NCI-H2107 (cell line): ENCODE data around the gene NEDD4L.
"Not testable (repeated sequence)": the region's sequence is repeated elsewhere in the genome, so short reads cannot be mapped to it uniquely, and the experiment has no call there.

ENCODE experiments used
- DNase-seq: peaks from one replicate; lab custom pipeline; 2025; lab: John Stamatoyannopoulos, UW

The NEDD4L gene

DNA sequence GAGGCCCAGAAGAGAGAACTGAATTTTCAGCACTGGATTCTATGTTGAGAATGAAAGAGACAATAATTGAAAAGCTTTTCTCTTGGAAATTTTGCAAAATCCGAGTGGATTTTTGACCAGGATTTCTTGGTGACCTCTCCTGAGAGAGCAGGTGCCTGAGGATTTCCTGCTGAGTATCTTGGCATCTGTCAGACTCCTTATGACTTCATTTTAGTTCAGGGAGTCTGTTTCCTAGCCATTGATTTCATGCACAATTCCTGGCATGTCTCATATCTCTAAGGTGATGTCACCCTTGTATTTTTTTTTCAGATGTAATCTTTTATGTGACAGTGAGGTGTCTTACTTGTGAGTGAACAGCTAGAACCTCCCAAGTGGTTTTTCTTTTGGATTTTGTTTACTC, 195.9 kb downstream of the NEDD4L start:
- DNase-seq = no peak

DNA sequence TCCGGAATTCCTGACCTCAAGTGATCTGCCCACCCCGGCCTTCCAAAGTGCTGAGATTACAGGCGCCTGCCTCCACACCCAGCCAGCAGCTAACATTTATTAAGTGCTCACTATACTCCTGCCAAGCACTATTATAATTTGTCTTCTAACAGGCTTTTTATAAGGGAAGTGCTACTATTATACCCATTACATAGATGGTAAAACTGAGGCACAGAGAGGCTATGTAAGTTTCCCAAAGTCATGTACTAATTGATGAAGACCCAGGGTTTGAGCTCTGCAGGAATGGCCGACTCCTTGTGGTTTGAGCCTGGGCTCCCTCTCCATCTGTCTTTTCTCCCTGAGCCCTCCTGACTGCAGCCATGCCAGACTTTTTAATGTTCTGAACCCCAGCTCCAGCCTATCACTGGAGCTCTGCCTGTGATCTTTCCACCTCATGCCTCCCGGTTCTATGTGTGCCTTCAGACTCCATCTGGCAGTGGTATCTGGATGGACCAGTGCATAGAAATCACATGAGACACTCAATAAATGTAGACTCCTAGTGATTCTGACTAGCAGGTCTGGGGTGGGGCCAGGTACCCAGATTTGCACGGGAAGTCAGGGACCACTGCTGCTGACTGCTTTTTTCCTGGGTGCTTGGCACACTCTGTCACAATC, 197.1 kb downstream of the NEDD4L start:
- no peak for DNase-seq

DNA sequence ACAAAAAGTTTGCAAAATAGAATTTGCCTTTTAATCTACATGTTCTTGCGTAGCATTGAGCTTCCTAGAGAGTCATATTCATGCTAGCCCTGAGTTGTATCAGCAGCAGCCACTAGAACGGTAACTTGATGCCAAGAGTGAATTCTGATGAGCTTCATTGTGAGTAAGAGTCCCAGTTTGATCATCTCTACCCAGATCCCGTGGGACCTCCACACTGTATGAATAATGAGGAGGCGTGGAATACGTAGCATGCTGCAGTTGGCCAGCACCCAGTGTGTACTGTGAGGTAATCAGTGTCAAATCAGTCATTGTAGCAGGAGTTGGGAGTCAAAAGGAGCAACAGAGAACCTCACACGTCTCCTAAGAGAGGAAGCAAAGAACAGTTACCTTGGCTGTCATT, 197.9 kb downstream of the NEDD4L start:
- DNase-seq = peak; percentile 95

DNA sequence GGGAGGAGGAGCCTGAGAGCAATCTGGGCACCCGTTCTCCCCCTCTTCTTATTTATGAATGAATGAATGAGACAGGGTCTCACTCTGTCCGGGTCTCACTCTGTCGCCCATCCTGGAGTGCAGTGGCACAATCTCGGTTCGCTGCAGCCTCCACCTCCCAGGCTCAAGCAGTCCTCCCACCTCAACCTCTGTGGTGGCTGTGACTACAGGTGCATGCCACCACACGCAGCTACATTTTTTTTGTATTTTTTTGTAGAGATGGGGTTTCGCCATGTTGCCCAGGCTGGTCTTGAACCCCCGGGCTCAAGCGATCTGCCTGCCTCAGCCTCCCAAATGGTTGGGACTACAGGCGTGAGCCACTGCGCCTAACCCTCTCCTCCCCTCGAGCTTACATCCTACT, 198.4 kb downstream of the NEDD4L start:
- DNase-seq = no peak

DNA sequence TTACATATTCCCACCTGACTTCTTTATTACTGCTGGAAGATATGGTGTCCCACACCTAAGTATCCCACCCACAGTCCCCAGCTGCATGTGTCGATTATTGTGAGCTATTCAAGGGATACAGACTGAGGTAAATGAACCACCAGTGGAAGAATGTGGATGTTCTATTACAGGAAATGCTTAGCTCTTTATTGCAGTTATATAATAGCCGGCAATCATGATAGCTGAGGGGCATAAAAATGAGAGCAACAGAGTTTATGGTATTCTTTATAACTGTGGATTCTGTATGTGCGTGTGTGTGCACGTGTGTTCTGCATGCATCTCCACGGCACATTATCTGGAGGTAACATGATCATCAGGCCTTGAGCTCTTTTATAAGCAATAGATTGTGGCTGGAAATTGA, 198.9 kb downstream of the NEDD4L start:
- no peak for DNase-seq

DNA sequence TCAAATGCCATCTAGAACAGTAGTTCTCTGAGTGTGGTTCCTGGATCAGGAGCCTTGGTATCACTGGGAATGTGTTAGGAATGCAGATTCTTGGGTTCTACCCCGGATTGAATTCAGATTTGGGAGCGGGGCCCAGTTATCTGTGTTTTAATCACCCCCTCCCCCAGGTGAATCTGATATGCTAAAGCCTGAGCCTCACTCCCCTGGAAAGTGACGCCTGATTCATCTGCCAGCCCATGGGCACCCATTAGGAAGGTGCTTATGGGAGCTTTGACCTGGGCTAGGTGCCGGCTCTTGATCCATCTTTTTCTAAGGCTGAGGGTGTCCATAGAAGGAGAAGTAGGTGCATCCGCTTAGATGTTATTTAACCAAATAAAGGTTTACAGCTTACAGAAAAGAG, 199.4 kb downstream of the NEDD4L start:
- DNase-seq = no peak

DNA sequence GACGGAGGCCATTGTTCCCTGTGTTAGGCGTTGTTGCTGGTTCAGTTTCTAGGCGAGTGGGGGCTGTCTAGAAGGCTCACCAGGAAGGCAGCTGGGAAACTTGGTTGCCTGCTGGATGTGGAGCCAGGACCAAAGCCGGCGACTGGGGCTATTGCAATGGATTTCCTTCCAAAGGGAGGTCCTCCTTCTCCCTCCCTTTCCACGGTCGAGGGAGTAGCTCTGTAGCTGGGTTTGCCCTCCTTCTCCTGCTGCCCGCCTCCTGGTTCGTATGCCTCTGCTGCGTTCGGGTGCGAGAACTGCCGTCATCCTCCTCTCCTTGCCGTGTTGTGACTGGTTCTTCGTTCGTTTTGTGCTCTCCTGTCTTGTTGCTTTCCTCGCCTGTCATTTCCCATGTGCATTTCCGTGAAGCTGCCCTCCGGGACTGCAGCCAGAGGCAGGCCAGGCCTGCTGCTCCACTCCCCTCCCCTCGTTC, 203.4 kb downstream of the NEDD4L start:
- DNase-seq = peak; percentile 31

DNA sequence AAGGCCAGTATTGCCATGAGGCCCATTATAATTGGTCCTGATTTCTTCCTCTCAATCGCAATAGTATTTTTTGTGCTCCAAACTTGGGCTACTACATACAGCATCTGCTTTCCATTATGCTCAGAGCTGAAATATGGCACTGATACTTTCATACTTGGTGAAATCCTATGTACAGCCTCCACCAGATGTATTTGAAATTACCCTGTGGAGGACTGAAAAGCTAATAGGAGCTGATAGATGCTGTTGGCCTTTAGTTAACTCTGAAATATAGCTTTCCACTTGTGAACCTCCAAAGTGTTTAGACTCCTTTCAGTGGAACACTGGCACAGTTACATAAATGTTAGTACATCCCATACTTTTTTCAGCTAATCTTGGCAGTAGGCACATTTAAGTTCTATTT, 205.7 kb downstream of the NEDD4L start:
- no peak for DNase-seq

DNA sequence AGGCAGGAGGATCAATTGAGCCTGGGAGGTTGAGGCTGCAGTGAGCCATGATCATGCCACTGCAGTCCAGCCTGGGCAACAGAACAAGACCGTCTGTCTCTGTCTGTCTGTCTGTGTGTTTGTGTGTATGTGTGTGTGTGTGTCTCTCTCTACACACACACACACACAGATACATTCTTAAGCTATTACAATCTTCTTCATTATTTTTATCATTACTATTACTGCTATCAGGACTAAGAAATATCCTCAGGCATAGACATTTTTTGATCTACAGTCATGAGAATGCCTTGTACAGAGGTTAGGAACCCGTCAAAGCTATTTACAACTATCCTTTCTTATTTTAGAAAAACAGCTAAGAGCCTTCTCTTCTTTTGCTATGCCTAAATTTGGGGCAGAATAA, 207.4 kb downstream of the NEDD4L start:
- DNase-seq = no peak

DNA sequence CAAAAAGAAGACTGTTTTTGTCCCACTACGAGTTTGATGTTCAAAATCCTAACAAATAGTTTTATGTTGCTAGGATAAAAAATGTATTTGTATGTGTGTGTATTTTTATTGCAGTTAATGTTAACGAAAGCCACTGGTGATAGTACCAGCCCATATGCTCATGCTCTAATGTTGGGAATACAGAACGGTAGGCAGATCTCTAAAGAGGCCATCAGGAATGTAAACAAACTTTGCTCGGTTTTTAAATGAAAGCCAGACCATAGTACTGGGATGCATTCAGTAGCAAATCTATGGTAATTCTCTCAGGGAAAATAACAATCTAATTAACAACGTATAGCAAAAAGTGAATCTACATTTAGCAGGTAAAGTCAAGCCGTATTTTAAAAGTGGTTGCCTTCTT, 208.1 kb downstream of the NEDD4L start:
- no peak for DNase-seq

DNA sequence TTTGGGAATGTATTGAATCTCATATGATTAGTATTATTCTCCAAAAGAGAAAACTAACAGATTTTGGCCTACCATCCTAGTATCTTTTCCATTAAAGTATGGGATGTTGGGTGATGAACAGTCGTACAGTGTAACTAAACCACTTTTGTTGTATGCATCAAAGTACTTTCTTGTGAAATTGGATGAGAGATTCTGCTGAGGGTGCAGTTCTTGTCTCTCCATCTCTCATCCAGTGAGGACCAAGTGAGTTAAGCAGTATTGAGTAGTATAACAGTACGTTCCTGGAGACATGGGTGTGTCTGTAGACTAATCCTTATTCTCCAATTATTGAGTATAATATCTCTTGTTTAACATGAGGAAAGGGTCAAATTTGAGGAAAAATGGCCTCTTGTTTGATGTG, 209.3 kb downstream of the NEDD4L start:
- no peak for DNase-seq

DNA sequence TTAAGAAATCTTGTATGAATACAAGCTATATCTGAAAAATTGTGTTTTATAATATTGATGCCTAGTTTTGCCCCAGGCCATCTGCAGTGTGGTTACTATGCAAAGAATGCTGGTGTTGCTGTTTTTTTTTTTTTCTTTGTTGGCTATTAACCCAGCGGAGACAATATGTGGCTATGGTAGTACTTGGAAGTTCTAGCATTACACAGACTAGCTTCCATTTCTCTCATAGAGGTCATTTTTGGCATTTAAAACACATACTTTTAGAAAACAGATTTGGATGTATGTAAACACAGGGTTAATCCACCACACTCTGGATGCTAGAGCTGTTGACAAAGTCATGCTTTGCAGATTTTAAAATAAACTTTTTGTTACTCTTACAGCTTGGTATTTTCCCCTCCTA, 209.8 kb downstream of the NEDD4L start:
- DNase-seq = no peak

DNA sequence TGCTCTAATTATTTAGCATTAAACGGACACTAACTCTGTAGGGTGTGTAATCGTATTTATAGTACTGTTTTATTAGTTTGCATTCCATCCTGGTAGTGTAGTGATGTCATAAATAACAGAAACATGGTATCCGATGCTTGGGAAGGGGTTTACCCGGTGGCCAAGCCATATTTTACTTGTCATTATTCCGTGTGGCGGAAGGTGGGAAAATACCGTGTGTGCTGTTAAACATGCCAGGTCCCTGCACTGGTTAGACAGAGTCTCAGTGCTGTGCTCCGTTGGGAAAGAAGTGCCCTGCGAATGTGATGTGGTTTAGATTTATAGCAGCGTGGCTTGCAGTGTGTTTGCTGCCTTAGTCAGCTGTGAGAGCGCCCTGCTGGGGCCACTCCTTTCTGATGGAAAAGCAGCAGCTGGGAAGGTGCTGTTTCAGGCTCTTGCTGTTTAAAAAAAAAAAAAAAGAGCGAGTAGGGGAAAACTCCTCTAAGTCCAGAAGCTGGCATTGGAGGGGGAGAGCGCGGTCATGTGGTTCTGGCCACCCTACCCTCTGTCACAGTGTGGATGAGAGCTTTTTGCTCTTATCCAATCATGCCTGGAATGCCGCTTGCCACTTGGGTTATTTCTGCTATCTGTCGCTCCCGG, 211.0 kb downstream of the NEDD4L start:
- DNase-seq = peak; percentile 56

DNA sequence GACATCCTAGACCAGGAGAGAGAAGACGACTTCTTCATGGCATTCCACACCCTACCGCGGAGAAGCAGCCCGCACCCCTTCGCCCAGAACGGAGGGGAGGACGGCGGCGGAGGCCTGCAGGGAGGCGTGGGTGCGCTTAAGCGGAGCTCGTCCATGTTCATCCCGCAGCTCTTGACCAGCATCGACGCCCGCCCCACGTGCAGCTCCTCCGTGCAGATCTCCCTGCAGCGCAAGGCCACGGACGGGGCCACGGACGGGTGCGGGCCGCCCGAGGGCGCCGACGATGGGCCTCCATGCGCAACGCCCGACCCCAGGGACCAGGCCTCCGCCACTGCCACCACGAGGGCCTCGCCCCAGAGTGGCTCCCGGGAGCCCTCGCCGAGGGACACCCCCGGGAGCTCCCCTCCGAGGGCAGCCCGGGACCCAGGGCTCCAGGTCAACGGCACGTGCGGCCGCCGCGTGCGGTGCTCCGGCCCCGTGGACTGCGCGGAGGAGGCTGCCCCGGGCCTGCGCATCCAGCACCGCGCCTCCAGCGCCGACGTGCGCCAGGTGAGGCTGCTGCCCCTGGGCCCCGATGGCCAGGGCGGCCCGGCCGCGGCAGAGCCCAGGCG, 211.8 kb downstream of the NEDD4L start:
- no peak for DNase-seq

DNA sequence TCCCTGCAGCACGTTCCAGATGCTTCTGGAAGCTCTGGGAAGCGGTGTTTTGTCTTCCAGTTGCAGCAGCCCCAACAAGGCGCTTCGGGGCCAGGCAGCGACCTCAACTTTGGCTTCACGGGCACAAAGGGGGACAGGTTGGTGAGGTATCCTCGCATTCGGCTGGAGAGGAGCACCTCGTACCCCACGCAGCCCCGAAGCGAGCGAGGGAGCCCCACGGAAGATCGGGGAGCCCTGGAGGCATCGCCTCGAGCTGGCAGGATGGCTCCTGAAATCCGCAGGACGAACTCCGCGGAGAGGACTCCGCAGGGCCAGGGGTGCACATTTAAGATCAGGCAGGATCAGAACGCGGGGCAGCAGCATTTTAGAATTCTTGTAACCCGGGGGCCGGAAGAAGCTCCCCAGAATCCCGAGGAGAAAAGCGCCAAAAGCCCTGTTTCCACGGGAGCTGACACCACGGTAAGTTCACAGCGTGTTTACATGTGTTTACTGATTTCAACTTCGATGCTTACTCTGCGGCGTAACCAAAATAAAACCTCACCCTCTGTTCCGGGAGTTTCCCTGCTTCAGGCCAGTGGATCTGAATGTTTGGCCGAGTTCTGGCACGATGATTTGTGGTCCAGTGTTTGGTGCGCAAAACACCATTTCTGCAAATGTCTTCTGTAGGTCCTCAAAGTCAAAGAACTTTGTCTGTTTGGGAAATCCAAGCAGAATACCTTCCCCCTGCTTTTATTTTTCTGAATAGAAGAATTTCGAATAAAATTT, 212.5 kb downstream of the NEDD4L start:
- DNase-seq = no peak

DNA sequence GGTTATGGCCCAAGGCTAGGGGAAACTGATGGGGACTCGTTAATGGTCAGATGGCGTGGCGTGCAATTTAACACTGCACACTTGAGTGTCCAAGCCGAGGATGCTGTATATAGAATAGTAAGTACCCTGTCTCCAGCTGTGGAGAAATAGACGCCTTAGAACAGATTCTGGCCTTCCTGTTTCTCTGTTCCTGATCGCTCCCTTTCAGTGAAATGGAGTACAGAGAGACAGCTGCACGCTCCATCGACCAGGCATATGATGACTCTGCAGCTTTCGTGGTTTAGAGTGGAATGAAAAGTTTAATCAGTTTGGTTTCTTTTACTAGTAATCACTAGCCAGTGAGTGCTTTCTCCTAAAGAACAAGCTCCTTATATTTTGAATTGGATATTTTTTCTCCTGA, 213.4 kb downstream of the NEDD4L start:
- peak; percentile 10 for DNase-seq

DNA sequence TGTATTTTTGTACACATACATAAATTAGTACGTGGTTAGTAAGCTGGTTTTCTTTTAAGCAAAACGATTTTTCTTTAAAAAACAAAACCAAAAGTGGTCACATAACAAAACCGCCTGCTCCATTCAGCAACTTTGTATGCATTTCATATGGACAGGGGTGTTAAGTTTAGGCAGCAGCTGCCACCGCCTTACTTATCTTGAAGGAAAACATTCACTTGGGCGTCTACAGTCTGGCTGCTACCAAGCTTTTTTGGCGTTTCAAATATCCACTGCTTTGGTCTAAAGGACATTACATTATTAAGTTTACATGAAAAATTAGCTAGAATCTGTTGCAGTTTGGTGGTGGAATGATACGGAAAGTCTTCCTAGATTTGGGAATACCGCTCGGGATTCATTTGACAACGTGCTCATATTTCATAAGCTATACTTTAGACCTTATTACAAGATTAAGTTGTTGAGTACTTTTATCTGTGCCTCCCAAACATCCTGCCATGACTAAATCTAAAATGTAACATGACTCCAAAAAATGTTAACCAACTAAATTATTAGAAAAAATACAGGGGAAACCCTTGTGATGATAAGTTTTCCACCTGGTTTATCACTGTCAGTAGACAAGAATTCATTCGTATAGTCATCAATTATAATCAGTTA, 214.8 kb downstream of the NEDD4L start:
- no peak for DNase-seq

DNA sequence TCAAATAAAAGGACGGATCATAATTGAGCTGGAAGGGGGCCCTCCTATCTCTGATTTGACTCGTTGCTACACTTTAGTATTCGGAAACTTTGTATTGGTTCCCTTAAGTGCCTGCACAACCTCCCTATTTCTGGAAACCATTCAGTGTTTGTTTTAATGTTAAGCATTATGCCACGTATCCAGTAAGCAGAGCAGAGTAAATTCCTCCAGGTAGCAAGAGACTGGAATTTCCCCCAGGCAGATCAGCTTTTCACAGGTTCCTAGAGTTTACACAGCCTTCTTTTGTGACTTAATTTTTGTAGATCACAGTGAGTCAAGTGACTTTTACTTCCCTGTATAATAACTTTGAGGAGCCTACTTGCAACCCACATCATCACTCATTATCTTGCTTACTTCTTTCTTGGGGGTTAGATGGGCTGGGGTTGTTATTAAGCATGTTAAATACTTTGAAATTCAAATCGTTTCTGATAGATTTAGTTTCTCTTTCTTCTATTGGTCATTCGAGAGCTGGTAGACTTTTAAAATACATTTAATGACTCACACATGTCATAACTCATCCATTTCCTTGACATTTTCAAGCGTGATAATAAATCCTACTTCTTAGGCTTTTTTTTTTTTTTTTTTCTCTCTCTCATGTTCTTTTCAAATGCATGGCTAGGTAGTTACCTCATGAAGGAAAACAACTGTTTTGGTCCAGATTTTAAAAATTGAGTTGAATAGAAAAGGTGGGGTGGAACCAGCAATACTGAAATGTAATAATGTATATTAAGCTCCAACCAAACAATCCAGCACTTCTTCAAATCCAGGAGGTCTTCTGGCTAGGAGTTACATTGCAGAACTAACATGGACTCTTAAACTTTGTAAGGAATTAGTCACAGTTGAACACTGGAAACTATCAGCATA, 219.3 kb downstream of the NEDD4L start:
- no peak for DNase-seq

DNA sequence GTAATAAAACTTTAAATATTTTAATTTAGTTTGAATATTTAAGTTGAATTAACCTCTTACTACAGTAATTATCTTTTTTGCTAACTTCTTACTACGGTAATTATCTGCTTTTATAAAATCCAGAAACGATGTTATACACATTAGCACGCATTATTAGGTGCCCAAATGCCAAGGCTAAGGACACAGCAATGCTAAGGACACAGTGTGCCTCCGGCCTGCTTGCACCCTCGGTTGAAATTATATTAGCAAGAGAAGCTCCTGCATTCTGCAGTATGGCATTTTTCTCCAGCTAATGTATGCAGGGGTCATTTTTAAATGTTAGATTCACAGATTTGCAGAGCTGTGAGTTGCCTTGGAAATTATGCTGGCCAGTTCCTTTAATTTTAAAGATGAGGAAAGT, 220.0 kb downstream of the NEDD4L start:
- DNase-seq = no peak

DNA sequence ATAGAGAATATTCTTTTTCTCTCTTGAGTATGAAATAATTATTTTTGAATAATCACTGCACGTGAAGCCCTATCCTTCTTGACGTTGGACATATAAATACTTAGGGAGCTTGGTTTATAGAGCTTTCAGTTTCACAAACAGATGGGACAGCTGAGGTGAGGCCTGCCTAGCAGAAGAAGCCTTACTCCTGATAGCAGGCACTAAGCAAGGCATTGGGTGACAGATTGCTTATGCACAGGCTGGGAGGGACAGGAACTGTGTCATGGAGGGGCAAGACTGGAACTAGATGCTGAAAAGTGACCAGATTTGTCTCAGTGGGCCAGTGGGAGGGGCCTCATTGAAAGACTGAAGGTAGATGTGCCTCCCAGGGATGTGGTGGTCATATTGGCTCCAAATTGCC, 220.8 kb downstream of the NEDD4L start:
- DNase-seq = no peak

DNA sequence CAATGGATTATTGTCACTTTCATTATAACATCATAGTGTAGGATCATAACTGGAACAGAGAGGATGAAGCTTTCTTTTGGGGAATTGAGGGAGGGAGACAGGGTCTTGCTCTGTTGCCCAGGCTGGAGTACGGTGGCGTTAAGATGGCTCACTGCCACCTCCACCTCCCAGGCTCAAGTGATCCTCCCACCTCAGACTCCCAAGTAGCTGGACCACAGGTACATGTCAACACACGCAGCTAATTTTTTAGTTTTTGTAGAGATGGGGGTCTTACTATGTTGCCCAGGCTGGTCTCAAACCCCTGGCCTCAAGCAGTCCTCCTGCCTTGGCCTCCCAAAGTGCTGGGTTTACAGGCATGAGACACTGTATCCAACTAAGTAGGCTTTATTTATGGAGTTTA, 221.5 kb downstream of the NEDD4L start:
- DNase-seq = not testable (repeated sequence)
